Caki2 (cell line): Measurements from ENCODE around the gene NEO1. TPM values are rescaled to one million over a fixed set of nuclear protein-coding genes. Genes with fewer than 3 reads are reported as not detected.

Experiments
- DNase-seq: peaks from one replicate; pipeline ENCODE4 v3.0.0-alpha.2; 2015; ENCODE audit warnings: low read depth
- in situ Hi-C: cut with HindIII; loops from 2 replicates; pipeline ENCODE4 v1.10.0; 2016; ENCODE audit warnings: low sequenced_read_pairs, low pct_unique_long_range_greater_than_20kb, mixed read lengths
- total RNA-seq: library from RNA; depleted of rRNA; stranded (reverse); fragments of >200 nt; shearing (Covaris generic); gene quantifications from 2 replicates; pipeline ENCODE4 v1.2.3, GENCODE V29; 2014; ENCODE audit warnings: low replicate concordance

NEO1 gene
- total RNA-seq, 1 experiment from 2014 or later, result 8.0 TPM

DNA sequence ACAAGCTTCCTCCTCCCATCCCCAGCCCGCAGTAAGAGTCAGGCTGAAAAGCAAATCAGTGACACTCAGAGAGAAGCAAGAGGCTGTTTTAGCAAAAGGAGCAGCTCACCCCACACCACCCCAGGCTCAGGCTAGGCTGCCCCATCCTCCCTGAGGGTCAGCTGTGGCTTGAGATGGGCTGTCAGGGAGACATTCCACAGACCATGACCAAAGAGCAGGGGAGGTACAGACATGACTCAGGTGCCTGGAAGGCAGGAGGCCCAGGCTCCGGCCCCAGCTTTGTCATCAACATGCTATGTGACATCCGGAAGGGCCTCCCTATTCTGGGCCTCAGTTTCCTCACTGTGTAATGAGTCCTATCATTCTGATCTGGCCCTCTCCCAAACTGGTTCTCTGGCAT lies 291.8 kb downstream of the NEO1 start:
- in situ Hi-C loops, result no loop called here
- no peak for DNase-seq

DNA sequence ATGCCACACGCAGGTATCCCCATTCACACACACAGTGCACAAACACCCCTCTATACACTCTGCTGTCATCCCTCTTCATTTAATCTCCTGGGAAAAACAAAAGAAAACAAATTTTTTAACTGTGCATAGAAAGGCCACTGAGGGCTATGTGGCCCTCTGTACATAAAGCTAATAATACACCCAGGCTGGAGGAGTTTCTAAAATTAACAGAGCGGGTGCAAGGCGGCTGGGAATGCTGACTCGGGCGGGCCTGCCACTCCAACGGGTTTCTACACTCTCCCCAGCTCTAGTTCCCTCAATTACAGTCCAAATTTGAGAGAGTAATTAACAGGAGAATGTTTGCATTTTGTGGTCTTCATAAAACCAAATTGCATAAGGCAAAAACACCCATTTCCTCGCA lies 293.4 kb downstream of the NEO1 start:
- DNase-seq, result no peak
- in situ Hi-C loops, result no loop called here

DNA sequence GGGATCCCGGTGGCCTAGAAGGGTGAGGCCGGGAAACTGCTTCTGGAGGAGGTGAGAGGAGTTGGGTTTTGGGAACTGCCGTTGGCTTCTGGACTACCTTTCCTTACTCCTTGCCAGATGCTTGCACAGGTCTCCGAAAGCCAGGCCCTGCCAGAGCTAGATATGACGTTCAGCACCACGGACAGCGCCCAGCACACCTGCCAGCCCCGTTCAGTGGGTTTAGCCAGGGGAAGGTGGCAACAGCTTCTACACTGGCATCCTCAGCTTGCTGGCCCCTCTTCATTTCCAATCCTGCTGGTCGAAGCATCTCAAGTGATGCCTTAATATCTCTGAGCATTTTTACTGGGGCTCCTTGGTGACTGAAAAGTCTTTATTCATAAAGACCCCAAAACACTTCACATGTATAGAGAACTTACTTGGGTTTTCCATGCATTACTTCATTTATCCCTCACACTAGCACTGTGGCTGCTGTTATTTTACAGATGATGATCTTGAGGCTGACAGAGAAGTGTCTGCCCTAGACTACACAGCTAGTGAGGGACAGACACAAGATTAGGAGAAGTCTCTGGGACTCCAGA lies 294.6 kb downstream of the NEO1 start:
- in situ Hi-C loops, result no loop called here
- peak; percentile 46 for DNase-seq

DNA sequence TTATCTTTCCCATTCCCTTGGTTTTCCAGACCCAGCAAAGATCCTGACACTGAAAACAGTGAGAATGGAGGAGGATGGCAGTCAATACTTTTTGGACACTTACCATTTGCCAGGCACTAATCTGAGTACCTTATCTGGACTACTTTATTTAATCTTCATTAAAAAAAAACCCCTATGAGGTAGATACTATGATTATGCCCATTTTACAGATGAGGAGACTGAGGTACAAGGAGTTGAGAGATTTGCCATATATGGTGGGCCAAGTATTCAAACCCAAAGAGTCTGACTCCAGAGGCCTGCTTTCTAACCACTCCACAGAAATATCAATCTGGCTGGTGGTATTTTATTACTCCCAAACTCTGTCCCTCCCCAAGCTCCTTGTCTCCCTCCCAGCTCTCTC lies 296.9 kb downstream of the NEO1 start:
- DNase-seq, result no peak
- in situ Hi-C loops, result no loop called here

DNA sequence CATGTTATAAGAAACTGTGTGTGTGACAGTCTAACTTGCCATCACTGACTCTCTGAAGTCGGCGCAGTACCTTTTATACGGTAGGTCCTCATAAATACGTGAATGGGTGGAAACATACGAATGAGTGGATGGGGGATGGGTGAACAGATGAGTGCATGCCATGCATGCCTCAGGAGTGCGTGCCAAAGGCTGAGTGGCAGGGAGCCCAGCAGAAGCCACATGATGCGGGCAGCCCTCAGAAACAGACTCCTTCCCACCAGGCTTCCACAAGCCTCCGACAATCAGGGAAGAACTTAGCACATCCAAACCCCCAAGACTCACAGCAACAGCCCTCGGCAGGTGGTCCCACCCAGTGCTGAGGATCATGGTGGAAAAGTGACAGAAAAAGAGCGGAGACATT lies 299.8 kb downstream of the NEO1 start:
- no peak for DNase-seq
- in situ Hi-C loops, result no loop called here

DNA sequence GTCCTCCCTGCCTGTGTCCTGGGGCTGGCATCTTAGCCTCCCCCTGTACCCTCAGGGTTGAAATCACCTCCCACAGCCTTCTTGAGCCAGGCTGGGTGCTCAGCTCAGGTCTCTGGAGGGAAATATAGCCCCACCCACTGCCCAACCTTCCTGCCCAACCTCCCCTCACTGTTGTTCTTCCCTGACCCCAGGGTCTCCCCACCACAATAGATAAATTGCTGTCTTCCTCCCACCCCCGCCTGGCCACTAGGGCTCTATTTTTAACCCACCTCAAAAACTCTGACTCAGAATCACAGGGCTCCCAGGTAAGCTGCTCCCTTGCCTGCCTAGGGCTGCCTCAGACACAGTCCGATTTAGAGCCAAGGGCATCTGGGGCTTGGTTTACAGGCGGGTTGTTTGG lies 301.5 kb downstream of the NEO1 start:
- in situ Hi-C loops, result no loop called here
- DNase-seq, result no peak

DNA sequence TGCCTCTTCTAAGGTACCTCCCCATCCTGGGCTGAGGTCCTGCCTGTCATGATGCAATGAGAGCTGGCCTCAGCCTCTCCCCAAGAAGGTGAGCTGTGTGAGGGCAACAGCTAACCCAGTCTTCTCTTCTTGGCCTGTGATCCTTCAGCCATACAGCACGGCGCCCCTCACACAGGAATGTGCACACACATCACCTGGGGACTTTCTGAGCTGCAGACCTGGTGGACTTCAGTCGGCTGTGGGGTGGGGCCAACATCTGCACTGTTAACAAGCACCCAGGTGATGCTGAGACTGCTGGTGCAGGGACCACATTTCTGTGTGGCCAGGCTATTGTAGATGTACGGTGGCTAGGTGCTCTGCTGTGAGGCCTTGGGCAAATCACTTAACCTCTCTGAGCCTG lies 302.0 kb downstream of the NEO1 start:
- DNase-seq, result no peak
- in situ Hi-C loops, result no loop called here
